ENCODE data around the gene C11orf86.

DNA sequence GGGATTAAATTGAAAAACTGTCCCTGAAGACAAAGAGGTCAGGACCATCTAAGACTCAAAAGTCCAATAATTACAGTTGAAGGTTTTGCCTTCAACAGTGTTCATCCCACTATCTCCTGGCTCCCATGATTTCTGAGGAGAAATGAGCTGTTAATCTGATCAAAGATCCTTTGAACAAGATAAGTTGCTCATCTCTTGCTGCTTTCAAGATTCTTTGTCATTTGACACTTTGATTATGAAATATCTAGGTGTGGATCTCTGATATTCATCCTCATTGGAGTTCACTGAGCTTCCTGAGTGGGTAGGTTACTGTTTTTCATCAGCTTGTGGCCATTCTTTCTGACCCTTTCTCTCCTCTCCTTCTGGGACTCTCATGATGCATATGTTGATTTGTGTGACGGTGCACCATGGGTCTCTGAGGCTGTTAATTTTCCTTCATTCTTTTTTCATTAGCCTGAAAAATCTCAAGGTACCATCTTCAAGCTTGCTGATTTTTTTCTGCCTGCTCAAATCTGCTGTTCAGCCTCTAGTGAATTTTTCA lies 37.8 kb upstream of the C11orf86 start:
- TF ChIP-seq, protein P1, sequence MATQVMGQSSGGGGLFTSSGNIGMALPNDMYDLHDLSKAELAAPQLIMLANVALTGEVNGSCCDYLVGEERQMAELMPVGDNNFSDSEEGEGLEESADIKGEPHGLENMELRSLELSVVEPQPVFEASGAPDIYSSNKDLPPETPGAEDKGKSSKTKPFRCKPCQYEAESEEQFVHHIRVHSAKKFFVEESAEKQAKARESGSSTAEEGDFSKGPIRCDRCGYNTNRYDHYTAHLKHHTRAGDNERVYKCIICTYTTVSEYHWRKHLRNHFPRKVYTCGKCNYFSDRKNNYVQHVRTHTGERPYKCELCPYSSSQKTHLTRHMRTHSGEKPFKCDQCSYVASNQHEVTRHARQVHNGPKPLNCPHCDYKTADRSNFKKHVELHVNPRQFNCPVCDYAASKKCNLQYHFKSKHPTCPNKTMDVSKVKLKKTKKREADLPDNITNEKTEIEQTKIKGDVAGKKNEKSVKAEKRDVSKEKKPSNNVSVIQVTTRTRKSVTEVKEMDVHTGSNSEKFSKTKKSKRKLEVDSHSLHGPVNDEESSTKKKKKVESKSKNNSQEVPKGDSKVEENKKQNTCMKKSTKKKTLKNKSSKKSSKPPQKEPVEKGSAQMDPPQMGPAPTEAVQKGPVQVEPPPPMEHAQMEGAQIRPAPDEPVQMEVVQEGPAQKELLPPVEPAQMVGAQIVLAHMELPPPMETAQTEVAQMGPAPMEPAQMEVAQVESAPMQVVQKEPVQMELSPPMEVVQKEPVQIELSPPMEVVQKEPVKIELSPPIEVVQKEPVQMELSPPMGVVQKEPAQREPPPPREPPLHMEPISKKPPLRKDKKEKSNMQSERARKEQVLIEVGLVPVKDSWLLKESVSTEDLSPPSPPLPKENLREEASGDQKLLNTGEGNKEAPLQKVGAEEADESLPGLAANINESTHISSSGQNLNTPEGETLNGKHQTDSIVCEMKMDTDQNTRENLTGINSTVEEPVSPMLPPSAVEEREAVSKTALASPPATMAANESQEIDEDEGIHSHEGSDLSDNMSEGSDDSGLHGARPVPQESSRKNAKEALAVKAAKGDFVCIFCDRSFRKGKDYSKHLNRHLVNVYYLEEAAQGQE (IDR thresholded peaks at IDR 0.05; ENCODE audit: low read depth) = no peak
- TF ChIP-seq EP300 (IDR thresholded peaks at IDR 0.05; ENCODE audit: borderline replicate concordance) (no peak), RAD21 (IDR thresholded peaks at IDR 0.05; ENCODE audit: low read depth) (no peak), YY1 (IDR thresholded peaks at IDR 0.05; ENCODE audit: low read depth) (no peak)

Data from Ishikawa (cell line).